ENCODE data around the gene ERF. TPM values are rescaled to one million over a fixed set of nuclear protein-coding genes. Genes with fewer than 3 reads are reported as not detected.
A peak's percentile ranks its signal among the peaks of the same experiment; 100 is the strongest.

ERF gene
- total and polyA plus RNA-seq, 2 donors (not counting 1 experiment from before 2014, with no cell fraction given), result 48.6 to 51.5 TPM

DNA sequence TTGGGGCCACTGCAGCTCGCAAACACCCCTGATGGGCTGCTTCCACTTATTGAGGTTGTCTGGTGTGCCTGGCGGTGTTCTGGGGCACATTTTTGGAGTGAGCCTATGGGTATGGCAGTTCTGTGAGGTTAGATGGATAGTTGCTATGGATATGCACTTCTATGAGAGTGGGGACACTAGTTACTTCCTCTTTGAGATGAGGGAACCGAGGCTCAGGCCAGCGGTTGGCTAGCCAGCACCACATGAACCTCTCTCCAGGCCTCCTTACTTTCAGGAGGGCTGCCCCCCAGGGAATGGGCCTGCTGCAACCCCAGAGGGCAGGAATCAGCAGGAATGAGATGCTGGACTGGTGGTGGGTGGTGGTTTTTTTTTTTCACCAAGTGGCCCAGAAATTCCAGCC is 33.5 kb upstream of the ERF start:
- POLR2A ChIA-PET, result no interaction called here
- H4K20me1 ChIP-seq (ENCODE audit: control insufficient read depth, insufficient read depth, low read length, poor library complexity, severe bottlenecking), result peaks cover 46% of the 10 kb centered on the region
- H3K79me2 ChIP-seq (ENCODE audit: control insufficient read depth, insufficient read depth, low read length), result peaks cover 18% of the 10 kb centered on the region
- no peaks in the 10 kb centered on the region for H3K9me3 ChIP-seq (ENCODE audit: control extremely low read depth in 1 of 3, control insufficient read depth in 2 of 3, insufficient read depth in 1 of 3, low read length in 2 of 3)
- no peaks in the 10 kb centered on the region for H3K27me3 ChIP-seq (replicated peaks in 1 of 4; ENCODE audit: control extremely low read depth in 1 of 4, control insufficient read depth in 3 of 4, insufficient read depth in 4 of 4, low read length in 3 of 4)
- H3K9ac ChIP-seq (ENCODE audit: low read length), result no peak overlapping the region
- CTCF ChIA-PET, result interaction anchor here (0.7 to 2.9 kb wide), 8 partner anchors 8 to 179 kb away, joined by 3 to 12 read pairs (median 4); partner anchors contain the start of genes POU2F2 and PRR19
- Mint-ChIP-seq H3K27ac (no peak overlapping the region), H3K9me3 (ENCODE audit: insufficient read depth) (no peaks in the 10 kb centered on the region), H3K4me1 (peaks cover 26% of the 10 kb centered on the region), H3K27me3 (no peaks in the 10 kb centered on the region), H3K4me3 (no peak overlapping the region)
- H3K4me1 ChIP-seq (ENCODE audit: control insufficient read depth in 2 of 2, insufficient read depth in 2 of 2, low read length in 2 of 2), result peaks cover 19 to 25% of the 10 kb centered on the region in 2 donors
- DNase-seq (no peak), ATAC-seq (ENCODE audit: low read depth) (no peak)
- WGBS (ENCODE audit: insufficient coverage), result 93% methylated on average over 3 of the region's 4 CpGs
- H3K4me3 ChIP-seq (ENCODE audit: control extremely low read depth in 1 of 5, extremely low read depth in 1 of 5, insufficient read depth in 1 of 5, low read depth in 2 of 5, low read length in 4 of 5), result no peak overlapping the region
- H3K36me3 ChIP-seq (replicated peaks in 1 of 2; ENCODE audit: control extremely low read depth in 1 of 2, control insufficient read depth in 1 of 2, extremely low read depth in 1 of 2, insufficient read depth in 2 of 2, low read length in 1 of 2), result peaks cover 1 to 66% of the 10 kb centered on the region in 2 experiments
- H3K4me2 ChIP-seq (replicated peaks; ENCODE audit: low read depth, low read length, poor library complexity, severe bottlenecking), result no peak overlapping the region
- H3K27ac ChIP-seq (ENCODE audit: low read length in 2 of 2), result no peak overlapping the region
- no peak overlapping the region for H2AFZ ChIP-seq (ENCODE audit: insufficient read depth, low read depth, low read length, poor library complexity, severe bottlenecking)
- intact Hi-C loops (cut with micrococcal nuclease), result no loop called here
- TF ChIP-seq EZH2 (IDR thresholded peaks at IDR 0.05; ENCODE audit: borderline replicate concordance, insufficient read depth, low read depth, low read length, poor library complexity, severe bottlenecking), result no peak
- TF ChIP-seq, protein P1, sequence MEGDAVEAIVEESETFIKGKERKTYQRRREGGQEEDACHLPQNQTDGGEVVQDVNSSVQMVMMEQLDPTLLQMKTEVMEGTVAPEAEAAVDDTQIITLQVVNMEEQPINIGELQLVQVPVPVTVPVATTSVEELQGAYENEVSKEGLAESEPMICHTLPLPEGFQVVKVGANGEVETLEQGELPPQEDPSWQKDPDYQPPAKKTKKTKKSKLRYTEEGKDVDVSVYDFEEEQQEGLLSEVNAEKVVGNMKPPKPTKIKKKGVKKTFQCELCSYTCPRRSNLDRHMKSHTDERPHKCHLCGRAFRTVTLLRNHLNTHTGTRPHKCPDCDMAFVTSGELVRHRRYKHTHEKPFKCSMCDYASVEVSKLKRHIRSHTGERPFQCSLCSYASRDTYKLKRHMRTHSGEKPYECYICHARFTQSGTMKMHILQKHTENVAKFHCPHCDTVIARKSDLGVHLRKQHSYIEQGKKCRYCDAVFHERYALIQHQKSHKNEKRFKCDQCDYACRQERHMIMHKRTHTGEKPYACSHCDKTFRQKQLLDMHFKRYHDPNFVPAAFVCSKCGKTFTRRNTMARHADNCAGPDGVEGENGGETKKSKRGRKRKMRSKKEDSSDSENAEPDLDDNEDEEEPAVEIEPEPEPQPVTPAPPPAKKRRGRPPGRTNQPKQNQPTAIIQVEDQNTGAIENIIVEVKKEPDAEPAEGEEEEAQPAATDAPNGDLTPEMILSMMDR (IDR thresholded peaks at IDR 0.05), result no peak

DNA sequence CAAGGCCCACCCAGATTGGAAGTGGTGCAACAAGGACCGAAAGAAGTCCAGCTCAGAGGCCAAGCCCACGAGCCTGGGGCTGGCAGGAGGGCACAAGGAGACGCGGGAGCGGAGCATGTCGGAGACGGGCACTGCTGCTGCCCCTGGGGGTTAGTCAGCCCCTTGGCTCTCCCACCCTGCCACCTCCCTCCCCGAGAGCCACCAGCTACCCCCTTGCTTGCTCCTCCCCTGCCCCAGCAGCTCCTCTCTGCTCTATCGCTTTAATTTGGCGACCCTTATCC is 32.8 kb upstream of the ERF start:
- Histone ChIP-seq H3K27me3 (replicated peaks in 1 of 4; ENCODE audit: control extremely low read depth in 1 of 4, control insufficient read depth in 3 of 4, insufficient read depth in 4 of 4, low read length in 3 of 4) (no peaks in the 10 kb centered on the region), H3K36me3 (replicated peaks in 1 of 2; ENCODE audit: control extremely low read depth in 1 of 2, control insufficient read depth in 1 of 2, extremely low read depth in 1 of 2, insufficient read depth in 2 of 2, low read length in 1 of 2) (peaks cover 1 to 60% of the 10 kb centered on the region in 2 experiments), H3K4me3 (ENCODE audit: control extremely low read depth in 1 of 5, extremely low read depth in 1 of 5, insufficient read depth in 1 of 5, low read depth in 2 of 5, low read length in 4 of 5) (no peak overlapping the region), H3K4me2 (replicated peaks; ENCODE audit: low read depth, low read length, poor library complexity, severe bottlenecking) (no peak overlapping the region), H3K4me1 (ENCODE audit: control insufficient read depth in 2 of 2, insufficient read depth in 2 of 2, low read length in 2 of 2) (peaks cover 25 to 31% of the 10 kb centered on the region in 2 donors), H3K9ac (ENCODE audit: low read length) (no peak overlapping the region), H3K27ac (ENCODE audit: low read length in 2 of 2) (no peak overlapping the region), H2AFZ (ENCODE audit: insufficient read depth, low read depth, low read length, poor library complexity, severe bottlenecking) (no peak overlapping the region), H3K9me3 (ENCODE audit: control extremely low read depth in 1 of 3, control insufficient read depth in 2 of 3, insufficient read depth in 1 of 3, low read length in 2 of 3) (no peaks in the 10 kb centered on the region), H3K79me2 (ENCODE audit: control insufficient read depth, insufficient read depth, low read length) (peaks cover 18% of the 10 kb centered on the region), H4K20me1 (ENCODE audit: control insufficient read depth, insufficient read depth, low read length, poor library complexity, severe bottlenecking) (peaks cover 46% of the 10 kb centered on the region)
- WGBS (ENCODE audit: insufficient coverage), result 97% methylated on average over 8 of the region's 10 CpGs
- Mint-ChIP-seq H3K9me3 (ENCODE audit: insufficient read depth) (no peaks in the 10 kb centered on the region), H3K4me3 (no peak overlapping the region), H3K4me1 (peaks cover 24% of the 10 kb centered on the region), H3K27me3 (no peaks in the 10 kb centered on the region), H3K27ac (peak overlapping the region; percentile 26)
- ChIA-PET CTCF (interaction anchor here (1.2 to 2.9 kb wide), 4 partner anchors 8 to 178 kb away, joined by 3 to 12 read pairs (median 7); partner anchors contain the start of gene POU2F2), POLR2A (interaction anchor here (0.7 kb wide), 1 partner anchor 157 kb away, joined by 3 read pairs; no protein-coding TSS in a partner anchor)
- no peak for TF ChIP-seq EZH2 (IDR thresholded peaks at IDR 0.05; ENCODE audit: borderline replicate concordance, insufficient read depth, low read depth, low read length, poor library complexity, severe bottlenecking)
- TF ChIP-seq, protein P1 (IDR thresholded peaks at IDR 0.05), result no peak
- DNase-seq, result no peak
- ATAC-seq (ENCODE audit: low read depth), result no peak
- intact Hi-C loops (cut with micrococcal nuclease), result no loop called here

Data from B cell (primary cell).